Activated CD4-positive, alpha-beta T cell treated with anti-CD3 and anti-CD28 coated beads, Interleukin-10, Interleukin-2, amounts not matched to agents 100 ng/mL and 50 ng/mL, durations not matched to agents 16 hours and 8 hours (primary cell): ENCODE results near the gene TRIM16.
A peak's percentile ranks its signal among the peaks of the same experiment; 100 is the strongest.
"Not testable (repeated sequence)": the region's sequence is repeated elsewhere in the genome, so short reads cannot be mapped to it uniquely, and the experiment has no call there.

Source experiments
- DNase-seq: peaks from one replicate; pipeline ENCODE4 v3.0.0-alpha.2; 2020

Gene TRIM16

DNA sequence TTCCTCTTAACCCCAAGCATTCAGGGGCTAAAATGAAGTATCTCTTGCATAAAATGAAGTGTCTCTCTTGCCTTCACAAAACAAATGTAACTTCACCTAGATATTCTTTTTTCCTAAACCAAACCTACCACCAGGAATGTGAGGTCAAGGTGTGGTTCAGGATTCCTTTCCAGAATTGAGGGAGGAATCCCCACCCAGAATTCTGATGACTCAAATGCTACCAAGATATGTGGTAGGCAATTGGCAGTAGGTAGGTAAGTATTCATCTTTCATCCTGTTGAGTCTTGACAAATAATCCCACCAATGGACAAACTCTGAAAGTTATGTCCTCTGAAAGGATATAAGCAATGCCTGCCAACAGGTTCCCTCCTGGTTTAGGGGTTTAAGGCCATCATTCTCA lies 26.2 kb downstream of the TRIM16 start:
- DNase-seq, result no peak

DNA sequence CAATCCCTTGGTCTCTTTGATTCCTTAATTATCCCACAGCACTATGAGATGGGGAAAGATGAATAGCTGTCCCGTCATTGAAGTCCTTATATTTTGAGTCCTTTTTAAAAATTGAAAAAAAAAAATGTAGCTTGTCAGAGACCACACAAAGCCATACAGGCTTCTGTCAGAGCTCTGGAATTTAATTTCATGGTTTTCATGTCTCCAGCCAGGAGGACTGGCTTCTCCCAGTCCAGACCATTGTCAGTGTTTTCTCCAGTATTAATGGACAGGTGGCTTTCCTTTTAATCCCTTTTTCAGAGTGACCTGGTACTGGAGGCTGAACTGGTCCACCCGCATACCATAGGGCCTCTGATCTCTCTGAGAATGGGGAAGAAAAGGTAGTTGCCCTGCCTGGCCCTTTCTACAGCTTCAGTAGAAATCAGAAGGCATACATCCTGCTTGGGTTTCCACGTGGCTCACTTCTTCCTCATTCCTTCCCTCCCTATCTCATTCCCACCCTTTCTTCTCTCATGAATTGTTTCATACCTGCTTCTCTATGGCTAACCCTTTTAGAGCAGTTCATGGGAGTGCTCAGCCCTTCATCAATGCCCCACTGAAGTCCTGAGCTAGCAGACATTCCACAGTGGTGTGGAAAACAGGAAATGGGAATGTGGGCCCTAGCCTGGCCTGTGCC lies 29.1 kb downstream of the TRIM16 start:
- DNase-seq, result no peak

DNA sequence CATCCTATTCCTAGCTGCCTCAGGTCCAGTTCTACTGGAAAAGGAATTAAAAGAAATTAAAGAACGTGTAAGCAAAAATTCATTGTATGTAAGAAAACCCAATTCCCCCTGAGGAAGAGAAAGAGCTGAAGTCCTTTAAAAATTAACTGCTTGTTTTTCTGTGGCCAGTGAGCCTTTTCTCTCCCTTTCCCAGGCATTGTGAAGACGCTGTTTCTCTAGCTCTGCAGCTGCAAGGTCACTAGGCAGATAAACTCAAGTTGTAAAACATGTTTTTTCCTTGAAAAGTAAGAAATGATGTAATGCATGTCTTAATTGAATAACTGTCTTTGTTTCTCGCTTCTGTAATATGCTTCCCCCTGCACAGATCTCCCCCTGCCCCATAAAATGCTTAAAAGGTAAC lies 29.7 kb downstream of the TRIM16 start:
- not testable (repeated sequence) for DNase-seq

DNA sequence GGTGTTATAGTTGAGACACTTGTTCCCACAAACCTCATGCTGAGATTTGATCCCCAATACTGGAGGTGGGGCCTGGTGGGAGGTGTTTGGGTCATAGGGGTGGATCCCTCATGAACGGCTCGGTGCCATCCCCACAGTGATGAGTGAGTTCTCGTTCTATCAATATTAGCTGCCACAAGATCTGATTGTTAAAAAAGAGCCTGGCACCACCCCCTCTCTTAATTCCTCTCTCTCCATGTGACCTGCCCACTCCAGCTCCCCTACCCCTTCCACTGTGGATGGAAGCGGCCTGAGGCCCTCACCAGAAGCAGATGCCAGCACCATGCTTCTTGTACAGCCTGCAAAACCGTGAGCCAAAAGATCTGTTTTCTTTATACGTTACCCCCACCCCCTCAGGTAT lies 31.2 kb downstream of the TRIM16 start:
- no peak for DNase-seq

DNA sequence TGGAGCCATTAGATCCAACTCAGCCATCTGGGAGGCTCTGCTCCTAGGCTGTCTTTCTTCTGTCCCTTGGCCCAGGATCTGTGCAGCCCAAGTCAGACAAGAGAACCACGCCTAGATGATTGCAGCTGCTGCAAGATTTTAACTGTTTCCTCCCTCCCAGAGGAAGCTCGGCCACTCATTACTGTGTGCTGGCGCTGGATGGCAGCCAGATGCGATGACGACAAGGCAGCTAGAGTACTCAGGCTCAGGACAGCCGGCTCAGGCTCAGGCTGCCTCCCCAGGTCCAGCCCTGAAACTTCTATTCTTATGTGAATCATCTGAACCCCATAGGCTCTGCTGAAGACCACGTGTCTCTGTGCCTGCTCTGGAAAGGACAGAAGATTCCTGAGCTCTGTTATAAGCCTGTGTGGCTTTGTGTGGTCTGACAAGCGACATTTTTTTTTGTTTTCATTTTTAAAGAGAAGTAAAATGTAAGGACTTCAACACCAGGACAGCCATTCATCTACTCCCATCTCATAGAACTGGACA lies 32.5 kb downstream of the TRIM16 start:
- DNase-seq, result peak; percentile 70

DNA sequence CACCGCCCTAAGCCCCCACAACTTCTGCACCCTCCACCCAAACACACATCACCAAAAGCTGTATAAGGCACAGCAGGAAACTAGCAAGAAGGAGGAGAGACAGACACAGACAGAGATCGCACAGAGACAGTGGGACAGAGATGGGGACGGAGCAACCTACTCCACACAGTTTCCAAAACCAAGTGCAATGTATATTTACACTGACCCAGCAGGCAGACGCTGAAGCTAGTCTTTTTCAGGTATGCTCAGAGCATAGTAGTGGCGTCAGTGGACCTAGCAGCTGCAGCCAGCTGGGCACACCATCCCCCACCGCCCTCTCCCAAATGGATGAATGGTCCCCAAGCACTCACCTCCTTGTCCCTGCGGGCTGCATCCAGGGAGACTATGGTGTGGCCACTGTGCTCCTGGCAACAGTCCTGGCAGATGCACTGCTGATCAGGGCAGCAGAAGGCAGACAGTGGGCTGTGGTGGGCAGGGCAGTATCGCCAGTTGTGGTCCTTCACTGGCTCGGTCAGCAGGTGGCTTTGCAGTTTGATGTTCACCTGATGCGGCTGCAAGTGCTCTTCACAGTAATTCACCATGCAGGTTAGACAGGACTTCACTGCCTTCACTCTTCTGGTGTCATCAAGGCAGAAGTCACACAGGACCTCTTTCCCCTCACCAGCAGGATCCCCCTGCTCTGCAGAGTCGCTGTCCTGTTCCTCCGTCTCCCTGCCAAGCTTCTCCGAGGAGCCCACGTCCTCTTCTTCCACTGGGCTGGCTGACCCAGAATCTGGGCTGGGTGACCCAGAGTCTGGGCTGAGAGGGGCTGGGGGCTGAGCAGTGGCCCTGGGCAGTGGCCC lies 33.1 kb downstream of the TRIM16 start:
- no peak for DNase-seq

DNA sequence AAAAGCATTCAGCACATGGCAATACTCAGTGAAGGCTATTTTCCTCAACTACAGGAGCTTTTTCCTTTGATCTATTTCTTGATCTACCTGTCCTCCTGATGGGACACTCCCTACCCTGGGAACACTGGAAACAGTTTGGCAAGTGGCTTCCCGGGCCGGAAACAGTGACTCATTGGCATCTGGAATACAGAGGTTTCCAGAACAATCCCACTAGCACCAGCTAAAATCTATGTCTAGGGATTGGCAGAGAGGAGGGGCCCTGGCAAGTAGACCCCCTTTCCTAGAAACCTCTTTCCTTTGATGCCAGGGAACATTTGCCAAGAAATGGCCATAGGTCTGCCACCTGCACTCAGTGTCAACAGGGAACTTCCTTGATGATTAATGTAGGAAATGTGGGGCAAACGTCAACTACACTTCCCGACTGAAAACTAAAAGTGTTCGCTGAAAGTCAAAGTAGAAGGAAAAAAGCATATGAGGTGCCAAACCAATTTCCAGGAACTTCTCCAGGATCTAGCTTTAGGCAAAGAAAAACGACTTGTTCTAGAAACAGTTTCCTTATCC lies 34.2 kb downstream of the TRIM16 start:
- no peak for DNase-seq

DNA sequence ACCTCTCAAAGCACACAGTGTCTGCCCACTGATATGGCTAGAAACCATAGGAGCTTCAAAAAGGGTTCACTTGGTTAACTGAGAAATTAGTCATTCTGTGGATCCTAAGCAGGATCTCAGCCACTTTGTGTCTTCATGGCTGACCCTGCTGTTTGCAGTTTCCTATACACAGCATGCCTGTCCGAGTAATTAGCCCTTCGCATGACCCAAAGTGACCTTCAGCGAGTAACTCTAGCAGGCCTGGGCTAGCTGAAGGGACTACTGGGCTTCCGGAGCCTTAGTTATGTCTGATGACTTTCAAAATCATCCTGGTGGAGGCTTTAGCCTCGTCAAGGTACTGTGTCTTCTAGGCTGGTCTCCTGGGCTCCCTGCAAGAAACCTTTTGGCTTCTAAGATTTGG lies 35.7 kb downstream of the TRIM16 start:
- no peak for DNase-seq

DNA sequence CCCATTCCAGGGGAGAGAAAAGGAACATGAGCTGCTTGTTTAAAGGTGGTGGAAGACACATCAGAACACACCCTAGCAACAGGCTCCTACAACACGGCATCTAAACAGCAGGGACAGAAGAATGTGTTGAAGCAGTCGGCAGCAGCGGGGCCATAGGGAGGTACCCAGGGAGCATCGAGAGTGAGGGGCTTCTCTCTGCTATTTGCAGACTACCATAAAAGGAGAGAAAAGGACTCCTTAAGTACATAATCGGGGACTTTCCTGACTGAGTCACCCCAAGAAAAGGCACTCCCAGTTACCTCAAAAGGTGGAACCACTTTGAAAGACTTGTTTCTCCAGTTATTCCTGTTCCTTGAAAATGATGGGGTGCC lies 38.2 kb downstream of the TRIM16 start:
- peak; percentile 27 for DNase-seq

DNA sequence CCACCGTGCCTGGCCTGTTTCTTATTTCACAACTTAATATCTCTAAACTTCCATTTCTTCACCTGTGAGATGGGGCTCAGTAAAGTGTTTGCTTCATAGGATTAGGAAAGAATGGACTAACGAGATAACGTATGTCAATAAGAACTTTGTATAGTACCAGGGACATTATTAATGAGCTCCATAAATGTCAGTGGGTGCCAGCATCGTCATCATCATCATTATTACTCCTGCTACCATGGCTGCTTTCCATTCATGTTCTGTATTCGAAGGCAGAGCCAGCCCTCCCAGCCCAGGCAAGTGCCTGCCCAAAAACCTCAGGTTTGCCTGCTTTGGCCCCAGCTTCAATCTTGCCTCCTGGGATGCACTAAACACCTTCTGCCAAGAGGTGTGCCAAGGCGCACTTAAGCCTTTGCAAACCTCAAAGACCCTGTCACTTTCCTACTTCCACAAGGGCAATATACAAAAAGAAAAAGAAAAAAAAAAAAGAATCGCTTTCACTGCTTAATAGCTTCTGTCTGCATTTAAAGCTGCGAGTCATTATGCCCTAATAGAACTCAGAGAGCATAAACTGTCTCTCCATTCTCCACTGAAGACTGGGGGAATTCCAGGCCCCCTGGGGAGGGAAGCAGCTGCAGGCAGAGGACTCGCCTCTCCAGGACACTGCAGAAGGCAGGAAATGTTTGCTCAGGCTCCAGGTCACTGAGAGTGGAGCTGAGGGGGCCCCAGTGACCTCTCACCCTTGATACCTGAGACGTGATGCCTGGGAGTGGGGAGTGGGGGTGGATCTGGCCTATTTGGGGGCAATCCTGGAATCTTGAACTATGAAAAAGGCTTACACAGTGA lies 38.8 kb downstream of the TRIM16 start:
- DNase-seq, result not testable (repeated sequence)

DNA sequence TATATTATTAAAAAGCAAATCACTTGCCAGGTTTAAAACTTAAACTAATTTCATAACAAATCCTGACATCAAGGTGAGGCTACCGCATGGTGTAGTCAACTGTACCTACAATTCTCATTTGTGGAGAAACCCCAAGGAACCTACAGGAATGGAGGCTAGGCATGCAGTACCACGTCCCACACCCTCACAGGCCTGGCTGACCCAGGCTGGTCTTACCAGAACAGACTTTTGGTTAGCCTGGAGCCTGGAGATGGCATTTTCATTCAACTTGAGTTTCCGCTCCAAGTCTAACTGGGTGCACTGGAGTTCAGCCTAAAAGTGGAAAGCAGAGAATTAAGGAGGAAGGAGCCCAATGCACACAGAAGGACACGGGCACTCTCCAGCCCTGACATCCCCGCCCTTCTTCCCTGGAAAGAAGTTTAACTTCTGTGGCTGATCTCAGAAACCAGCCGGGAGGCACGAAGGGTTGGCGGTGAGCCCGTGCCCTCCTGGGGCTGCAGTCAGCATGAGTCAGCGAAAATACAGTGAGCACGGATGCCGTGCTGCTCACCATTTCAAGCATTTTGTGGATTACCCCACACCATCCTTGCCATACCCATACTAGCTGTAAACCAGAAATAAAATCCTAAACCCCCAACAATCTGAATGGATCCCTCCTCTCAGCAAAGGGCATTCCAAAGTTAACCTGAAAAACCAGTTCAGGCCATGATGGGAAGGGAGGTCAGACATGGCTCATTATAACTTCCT lies 41.4 kb downstream of the TRIM16 start:
- not testable (repeated sequence) for DNase-seq

DNA sequence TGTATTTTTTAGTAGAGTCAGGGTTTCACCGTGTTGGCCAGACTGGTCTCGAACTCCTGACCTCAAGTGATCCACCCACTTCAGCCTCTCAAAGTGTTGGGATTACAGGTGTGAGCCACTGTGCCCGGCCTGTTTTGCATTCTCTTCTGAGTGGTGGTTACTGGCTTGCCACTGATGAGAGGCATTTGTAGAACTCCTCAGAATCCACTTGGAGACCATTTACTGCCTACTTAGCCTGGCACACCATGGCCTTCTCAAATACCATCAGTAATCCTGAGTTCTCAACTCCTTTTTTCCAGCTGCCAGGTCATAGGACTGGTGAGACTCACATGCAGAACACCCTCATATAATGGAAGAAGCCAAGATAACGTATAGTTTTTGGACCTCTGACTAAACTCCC lies 42.1 kb downstream of the TRIM16 start:
- not testable (repeated sequence) for DNase-seq

DNA sequence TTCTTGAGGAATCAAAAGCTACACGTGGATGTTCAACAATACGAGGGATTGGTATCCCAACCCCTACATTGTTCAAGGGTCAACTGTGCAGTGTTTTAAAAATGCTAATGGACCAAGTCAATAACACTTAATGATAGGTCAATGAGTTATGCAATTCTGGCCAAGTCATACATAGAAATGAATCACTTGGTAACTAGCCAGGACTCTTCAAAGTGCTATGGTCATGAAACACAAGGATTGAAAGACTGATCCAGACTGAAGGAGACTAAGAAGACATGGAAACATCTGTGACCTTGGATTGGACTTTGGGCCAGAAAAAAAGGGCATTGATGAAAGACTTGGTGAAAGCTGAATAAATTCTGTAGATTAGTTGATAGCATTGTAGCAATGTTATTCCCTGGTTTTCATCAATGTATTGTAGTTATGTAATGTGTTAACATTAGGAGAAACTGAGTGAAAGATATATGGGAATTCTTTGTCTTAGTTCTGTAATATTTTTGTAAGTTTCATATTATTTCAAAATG lies 53.1 kb downstream of the TRIM16 start:
- not testable (repeated sequence) for DNase-seq

DNA sequence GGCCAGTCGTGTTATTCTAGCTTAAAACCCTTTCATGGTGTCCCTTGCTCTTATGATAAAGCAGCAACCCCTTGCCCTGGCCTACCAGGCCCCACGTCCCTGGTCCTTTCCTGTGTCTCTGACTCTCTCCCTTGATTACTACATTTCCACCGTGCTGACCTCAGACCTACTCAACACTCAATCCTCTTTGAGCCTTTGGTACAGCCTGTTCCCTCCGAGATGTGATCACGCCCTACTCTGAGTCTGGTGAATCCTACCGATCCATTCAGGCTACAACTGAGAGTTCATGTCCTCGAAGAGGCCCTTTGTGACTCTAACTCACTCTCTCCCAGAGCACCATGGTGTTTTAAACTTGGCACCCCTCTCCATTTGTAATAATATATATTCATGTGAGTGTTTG lies 54.1 kb downstream of the TRIM16 start:
- not testable (repeated sequence) for DNase-seq

DNA sequence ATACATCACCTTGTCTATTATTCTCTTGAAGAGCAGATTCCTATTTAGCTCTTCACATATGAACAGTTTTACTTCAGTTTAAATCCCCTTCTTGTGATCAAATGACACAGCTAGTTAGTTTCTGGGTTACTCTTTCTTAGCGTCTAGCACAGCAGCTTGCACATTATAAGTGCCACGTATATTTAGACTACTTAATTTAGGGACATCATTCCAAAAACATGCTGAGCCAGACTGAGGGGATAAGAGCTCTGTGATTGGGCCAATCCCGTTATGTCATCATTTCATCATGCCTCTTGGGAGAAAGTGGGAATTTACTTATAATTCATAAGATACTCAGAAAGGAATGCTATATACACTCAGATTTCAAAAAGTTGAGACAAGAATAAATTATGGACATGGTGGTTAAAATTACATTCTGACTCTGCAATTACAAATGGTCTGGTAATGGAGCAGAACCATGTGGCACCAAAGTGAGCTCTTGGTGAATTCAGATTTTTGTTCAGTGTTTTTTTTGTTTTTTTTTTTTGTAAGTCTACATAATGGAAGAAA lies 60.4 kb downstream of the TRIM16 start:
- not testable (repeated sequence) for DNase-seq

DNA sequence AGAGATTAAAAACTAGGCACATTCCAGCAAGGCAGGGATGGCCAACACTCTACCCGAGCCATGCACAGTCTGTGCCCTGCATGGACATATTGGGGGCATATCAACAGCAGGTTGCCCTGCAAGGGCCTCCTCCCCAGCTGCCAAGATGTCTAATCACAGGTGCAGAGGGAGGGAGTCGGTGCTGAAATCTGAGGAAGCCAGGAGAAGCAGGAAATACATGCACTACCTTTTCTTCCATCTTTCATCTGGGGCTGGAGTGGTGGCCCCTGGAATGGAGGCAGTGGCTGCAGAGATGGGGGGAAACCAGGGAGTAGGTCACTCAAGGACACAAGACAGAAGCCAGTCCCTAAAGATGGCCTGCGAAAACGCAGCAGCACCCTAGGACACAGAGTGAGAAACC lies 60.9 kb downstream of the TRIM16 start:
- not testable (repeated sequence) for DNase-seq

DNA sequence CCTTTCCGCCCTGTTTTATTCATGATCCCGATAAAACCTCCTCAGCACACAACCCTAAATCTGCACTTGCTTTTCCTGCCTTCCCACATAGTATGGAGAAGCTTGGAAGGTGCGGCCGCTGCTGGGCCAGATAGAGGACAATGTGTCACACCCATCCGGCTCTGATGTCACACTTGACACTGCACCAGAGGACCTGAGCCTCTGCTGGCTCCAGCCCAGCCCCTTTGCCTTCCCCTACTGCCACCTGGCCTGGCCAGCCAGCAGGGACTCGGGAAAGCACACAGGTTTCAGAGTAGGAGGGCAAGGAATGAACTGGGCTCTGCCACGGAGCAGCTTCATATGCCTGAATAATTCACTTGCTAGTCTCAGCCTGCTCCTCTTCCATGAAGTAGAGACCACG lies 62.0 kb downstream of the TRIM16 start:
- DNase-seq, result not testable (repeated sequence)

DNA sequence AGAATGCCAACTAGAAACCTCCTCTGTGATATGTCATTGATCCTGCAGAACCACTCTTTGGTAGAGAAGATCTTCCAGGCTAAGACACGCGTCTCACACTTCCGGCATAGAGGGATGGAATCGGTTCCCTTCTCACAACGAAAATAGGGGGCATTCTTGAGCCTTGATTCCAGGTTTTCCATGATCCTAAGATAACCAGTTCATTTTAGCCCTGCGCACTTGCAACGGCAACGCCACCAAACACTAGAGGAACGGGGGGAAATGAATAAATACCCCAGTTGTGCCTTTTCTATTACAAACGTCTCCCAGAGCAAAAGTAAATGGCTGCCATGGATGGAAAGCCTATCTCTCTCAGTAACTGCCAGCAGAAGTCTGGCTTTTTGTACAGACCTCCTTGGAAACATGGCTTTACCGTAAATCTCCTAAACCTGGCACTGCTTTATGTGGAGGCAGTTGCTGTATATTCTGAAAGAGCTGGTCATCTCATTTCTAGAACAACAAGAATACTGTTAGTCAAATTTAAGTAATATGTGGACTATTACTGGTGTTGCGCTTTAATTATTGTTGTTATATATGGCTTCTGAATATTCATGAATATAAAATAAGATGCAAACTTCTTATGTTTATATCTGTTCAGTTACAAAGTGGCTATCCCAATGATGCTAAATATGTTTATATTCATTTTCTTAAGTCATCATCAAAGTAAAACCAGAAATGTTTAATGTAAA lies 64.6 kb downstream of the TRIM16 start, which contains the start of gene FBXW10B:
FBXW10B (minus strand) TSS at position 374 of the 728 bp plus-strand sequence; CDS start at position 182, 192 bp downstream.
- not testable (repeated sequence) for DNase-seq

DNA sequence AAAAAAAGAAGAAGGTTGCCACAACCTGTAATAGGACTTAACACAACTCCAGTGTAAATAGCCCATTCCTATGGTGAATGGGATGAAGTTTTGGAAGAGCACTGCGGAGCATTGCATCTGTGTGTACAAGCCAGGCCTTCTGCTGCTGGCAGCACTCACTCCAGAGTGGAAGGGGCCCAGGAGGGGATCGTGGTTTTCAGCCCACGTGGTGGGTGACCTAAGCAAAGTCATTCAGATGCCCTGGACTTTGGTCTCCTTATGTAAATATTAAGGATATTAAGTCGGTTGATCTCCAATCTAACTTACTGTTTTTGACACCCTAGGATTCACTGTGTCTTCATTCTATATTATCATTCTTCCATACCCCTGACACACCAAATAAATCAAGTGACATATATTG lies 67.3 kb downstream of the TRIM16 start:
- DNase-seq, result not testable (repeated sequence)

DNA sequence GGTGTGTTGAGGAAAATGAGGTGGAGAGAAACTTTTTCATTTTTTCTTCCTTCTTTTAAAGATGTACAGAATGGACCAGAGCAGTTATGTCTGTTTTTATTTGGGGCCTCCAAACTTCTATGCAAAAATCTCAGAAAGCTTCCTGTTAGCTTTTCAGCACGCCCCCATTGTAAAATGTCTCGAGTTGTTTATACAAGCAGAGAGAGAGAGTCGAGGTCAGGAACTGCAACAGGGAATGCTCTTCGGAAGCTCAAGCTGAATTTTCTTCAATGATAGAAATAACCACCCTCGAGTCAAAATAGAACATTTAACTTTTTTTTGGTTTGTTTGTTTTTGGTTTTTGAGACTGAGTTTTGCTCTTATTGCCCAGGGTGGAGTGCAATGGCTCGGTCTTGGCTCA lies 68.3 kb downstream of the TRIM16 start:
- not testable (repeated sequence) for DNase-seq

DNA sequence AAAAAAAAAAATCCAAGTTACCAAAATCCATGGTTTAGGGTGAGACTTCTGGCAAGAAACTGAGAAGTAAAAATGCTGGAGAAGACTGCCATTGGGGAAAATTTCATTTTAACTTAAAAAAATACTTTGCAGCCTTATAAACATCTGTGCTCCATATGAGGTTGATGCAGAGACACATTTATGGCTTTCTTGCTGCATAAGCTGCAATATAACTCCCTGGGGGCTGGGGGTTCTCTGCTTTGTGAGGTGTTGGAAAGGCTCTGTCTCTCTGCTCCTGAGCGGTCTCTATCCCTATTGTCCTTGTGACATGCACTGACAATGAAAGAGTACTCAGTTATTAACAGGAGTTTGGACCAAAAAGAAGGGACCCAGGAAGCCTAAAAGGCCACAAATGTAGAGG lies 71.0 kb downstream of the TRIM16 start:
- not testable (repeated sequence) for DNase-seq
